ENCODE measurements around the gene DNAAF1. TPM values are rescaled to one million over a fixed set of nuclear protein-coding genes. Genes with fewer than 3 reads are reported as not detected.
"Not testable (repeated sequence)": the region's sequence is repeated elsewhere in the genome, so short reads cannot be mapped to it uniquely, and the experiment has no call there.

DNAAF1 gene
- polyA plus RNA-seq, 2 of the 4 experiments (the other 2 are of a cell fraction) = 0.13 to 0.14 TPM

GRCh38 chr16:84214451-84215066, 69.5 kb downstream of the DNAAF1 start:
- Histone ChIP-seq H3K4me1 (no peaks in the 10 kb centered on the region), H3K9me3 (no peaks in the 10 kb centered on the region), H3K27ac (no peak overlapping the region), H3K4me3 (no peak overlapping the region), H3K4me2 (no peak overlapping the region)
- FAIRE-seq = no peak
- CTCF ChIA-PET = interaction anchor here (0.6 to 1.8 kb wide), 4 partner anchors 12 to 112 kb away, joined by 3 to 8 read pairs (median 4); partner anchors contain the start of gene TAF1C
- DNase-seq (ENCODE audit: low read depth in 1 of 2, low spot score in 1 of 2) = no peak
- WGBS (ENCODE audit: missing lambda C conversion rate) = 79% methylated on average over 15 of the region's 15 CpGs
- no peak for ATAC-seq
- TF ChIP-seq ELK1 (IDR thresholded peaks at IDR 0.05; ENCODE audit: low read depth, low read length) (no peak), HDAC2 (IDR thresholded peaks at IDR 0.05) (no peak), HOXA7 (CRISPR knock-in tag; IDR thresholded peaks at IDR 0.05) (no peak), FOSL2 (IDR thresholded peaks at IDR 0.05) (no peak), FOSL2 (CRISPR knock-in tag; IDR thresholded peaks at IDR 0.05) (no peak), SMC3 (IDR thresholded peaks at IDR 0.05) (no peak), KDM1A (IDR thresholded peaks at IDR 0.05; ENCODE audit: low read depth) (no peak), ZC3H11A (IDR thresholded peaks at IDR 0.05) (no peak), CEBPB (IDR thresholded peaks at IDR 0.05) (no peak), KDM5A (IDR thresholded peaks at IDR 0.05) (no peak), CHD2 (IDR thresholded peaks at IDR 0.05; ENCODE audit: low read length, partially characterized antibody) (no peak), RAD21 (conservative IDR thresholded peaks at IDR 0.05 in 1 of 2, IDR thresholded peaks at IDR 0.05 in 1 of 2) (no peak), TP53 (CRISPR knock-in tag; IDR thresholded peaks at IDR 0.05) (no peak), ZFP36 (IDR thresholded peaks at IDR 0.05; ENCODE audit: borderline replicate concordance, partially characterized antibody) (no peak), TFCP2L1 (CRISPR knock-in tag; IDR thresholded peaks at IDR 0.05) (no peak), MAFK (IDR thresholded peaks at IDR 0.05; ENCODE audit: partially characterized antibody) (no peak), BHLHE40 (IDR thresholded peaks at IDR 0.05; ENCODE audit: low read depth, low read length) (no peak), JUN (IDR thresholded peaks at IDR 0.05) (no peak), RCOR1 (IDR thresholded peaks at IDR 0.05; ENCODE audit: low read depth, low read length) (no peak), PBX3 (IDR thresholded peaks at IDR 0.05) (no peak)
- TF ChIP-seq, protein P1, sequence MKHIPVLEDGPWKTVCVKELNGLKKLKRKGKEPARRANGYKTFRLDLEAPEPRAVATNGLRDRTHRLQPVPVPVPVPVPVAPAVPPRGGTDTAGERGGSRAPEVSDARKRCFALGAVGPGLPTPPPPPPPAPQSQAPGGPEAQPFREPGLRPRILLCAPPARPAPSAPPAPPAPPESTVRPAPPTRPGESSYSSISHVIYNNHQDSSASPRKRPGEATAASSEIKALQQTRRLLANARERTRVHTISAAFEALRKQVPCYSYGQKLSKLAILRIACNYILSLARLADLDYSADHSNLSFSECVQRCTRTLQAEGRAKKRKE (CRISPR knock-in tag; IDR thresholded peaks at IDR 0.05; ENCODE audit: low read depth) = no peak
- POLR2A ChIA-PET = no interaction called here

- FAIRE-seq = no peak
- CTCF ChIA-PET = interaction anchor here (0.6 to 1.8 kb wide), 3 partner anchors 18 to 32 kb away, joined by 3 to 8 read pairs (median 3); partner anchors contain the start of gene TAF1C
- ATAC-seq = no peak
- H3K4me2 ChIP-seq = no peak overlapping the region
- H3K9me3 ChIP-seq = no peaks in the 10 kb centered on the region
- no peak for DNase-seq (ENCODE audit: low read depth in 1 of 2, low spot score in 1 of 2)
- TF ChIP-seq ZC3H11A (IDR thresholded peaks at IDR 0.05) (no peak), MAX (IDR thresholded peaks at IDR 0.05) (no peak), RCOR1 (IDR thresholded peaks at IDR 0.05; ENCODE audit: low read depth, low read length) (no peak), CHD2 (IDR thresholded peaks at IDR 0.05; ENCODE audit: low read length, partially characterized antibody) (no peak), JUNB (IDR thresholded peaks at IDR 0.05) (no peak), FOSL2 (IDR thresholded peaks at IDR 0.05) (no peak), FOSL2 (CRISPR knock-in tag; IDR thresholded peaks at IDR 0.05) (no peak), FOXS1 (CRISPR knock-in tag; IDR thresholded peaks at IDR 0.05) (no peak), TP53 (CRISPR knock-in tag; IDR thresholded peaks at IDR 0.05) (no peak), ZNF302 (CRISPR knock-in tag; IDR thresholded peaks at IDR 0.05) (no peak), POLR2AphosphoS2 (conservative IDR thresholded peaks at IDR 0.05; ENCODE audit: low read length) (no peak)
- TF ChIP-seq, protein P2, sequence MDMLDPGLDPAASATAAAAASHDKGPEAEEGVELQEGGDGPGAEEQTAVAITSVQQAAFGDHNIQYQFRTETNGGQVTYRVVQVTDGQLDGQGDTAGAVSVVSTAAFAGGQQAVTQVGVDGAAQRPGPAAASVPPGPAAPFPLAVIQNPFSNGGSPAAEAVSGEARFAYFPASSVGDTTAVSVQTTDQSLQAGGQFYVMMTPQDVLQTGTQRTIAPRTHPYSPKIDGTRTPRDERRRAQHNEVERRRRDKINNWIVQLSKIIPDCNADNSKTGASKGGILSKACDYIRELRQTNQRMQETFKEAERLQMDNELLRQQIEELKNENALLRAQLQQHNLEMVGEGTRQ (IDR thresholded peaks at IDR 0.05) = no peak
- 78% methylated on average over 5 of the region's 5 CpGs for WGBS (ENCODE audit: missing lambda C conversion rate)
- no peak overlapping the region for H3K27ac ChIP-seq
- no peaks in the 10 kb centered on the region for H3K4me1 ChIP-seq
- no peak overlapping the region for H3K4me3 ChIP-seq
- POLR2A ChIA-PET = no interaction called here
These were observed 70.4 kb downstream of the DNAAF1 start for GRCh38 chr16:84215531-84215930.

GRCh38 chr16:84216144-84216543, 71.0 kb downstream of the DNAAF1 start:
- H3K9me3 ChIP-seq; DNase-seq (ENCODE audit: low read depth in 1 of 2, low spot score in 1 of 2); POLR2A ChIA-PET; H3K4me3 ChIP-seq; H3K4me1 ChIP-seq; FAIRE-seq; ATAC-seq; H3K27ac ChIP-seq; H3K4me2 ChIP-seq: not testable (repeated sequence)
- WGBS (ENCODE audit: missing lambda C conversion rate) = 44% methylated on average over 3 of the region's 3 CpGs
- CTCF ChIA-PET = interaction anchor here (0.6 to 1.8 kb wide), 3 partner anchors 17 to 32 kb away, joined by 3 to 8 read pairs (median 3); partner anchors contain the start of gene TAF1C

Measured in A549 (cell line).